Subcutaneous abdominal adipose tissue (tissue), 5 donors: Measurements from ENCODE around the gene SIM1.
"Not testable (repeated sequence)": the region's sequence is repeated elsewhere in the genome, so short reads cannot be mapped to it uniquely, and the experiment has no call there.

ENCODE experiments used
- H3K27ac ChIP-seq: one replicate; pipeline ENCODE4 v1.7.0; 2013; ENCODE audit warnings: low read depth, mild to moderate bottlenecking, inconsistent platforms, low read length, moderate library complexity
- H3K27me3 ChIP-seq, 5 donors: one replicate each; pipeline ENCODE4 v1.7.0; 2013; ENCODE audit warnings: low read length in 5 of 5, inconsistent platforms in 1 of 5; ENCODE audit not compliant: control insufficient read depth in 5 of 5, insufficient read depth in 4 of 5
- H3K36me3 ChIP-seq, 5 donors: one replicate each; pipeline ENCODE4 v1.7.0; 2013; ENCODE audit warnings: low read length in 5 of 5; ENCODE audit not compliant: control insufficient read depth in 5 of 5, insufficient read depth in 5 of 5
- H3K4me1 ChIP-seq, 5 donors: one replicate each; pipeline ENCODE4 v1.7.0; 2013; ENCODE audit warnings: low read length in 5 of 5, mild to moderate bottlenecking in 3 of 5, moderate library complexity in 1 of 5; ENCODE audit not compliant: control insufficient read depth in 5 of 5, insufficient read depth in 5 of 5
- H3K4me3 ChIP-seq, 5 donors: one replicate each; pipeline ENCODE4 v1.7.0; 2013; ENCODE audit warnings: low read length in 5 of 5, low read depth in 1 of 5
- H3K9ac ChIP-seq, 5 donors: one replicate each; pipeline ENCODE4 v1.7.0; 2013; ENCODE audit warnings: low read length in 5 of 5, mild to moderate bottlenecking in 4 of 5, moderate library complexity in 3 of 5
- H3K9me3 ChIP-seq, 5 donors: one replicate each; pipeline ENCODE4 v1.7.0; 2013; ENCODE audit warnings: low read length in 5 of 5; ENCODE audit not compliant: control insufficient read depth in 5 of 5
- donor health status: healthy.
- donor health status: healthy.
- donor health status: healthy.
- donor health status: healthy.
- donor health status: healthy.

SIM1 gene

DNA sequence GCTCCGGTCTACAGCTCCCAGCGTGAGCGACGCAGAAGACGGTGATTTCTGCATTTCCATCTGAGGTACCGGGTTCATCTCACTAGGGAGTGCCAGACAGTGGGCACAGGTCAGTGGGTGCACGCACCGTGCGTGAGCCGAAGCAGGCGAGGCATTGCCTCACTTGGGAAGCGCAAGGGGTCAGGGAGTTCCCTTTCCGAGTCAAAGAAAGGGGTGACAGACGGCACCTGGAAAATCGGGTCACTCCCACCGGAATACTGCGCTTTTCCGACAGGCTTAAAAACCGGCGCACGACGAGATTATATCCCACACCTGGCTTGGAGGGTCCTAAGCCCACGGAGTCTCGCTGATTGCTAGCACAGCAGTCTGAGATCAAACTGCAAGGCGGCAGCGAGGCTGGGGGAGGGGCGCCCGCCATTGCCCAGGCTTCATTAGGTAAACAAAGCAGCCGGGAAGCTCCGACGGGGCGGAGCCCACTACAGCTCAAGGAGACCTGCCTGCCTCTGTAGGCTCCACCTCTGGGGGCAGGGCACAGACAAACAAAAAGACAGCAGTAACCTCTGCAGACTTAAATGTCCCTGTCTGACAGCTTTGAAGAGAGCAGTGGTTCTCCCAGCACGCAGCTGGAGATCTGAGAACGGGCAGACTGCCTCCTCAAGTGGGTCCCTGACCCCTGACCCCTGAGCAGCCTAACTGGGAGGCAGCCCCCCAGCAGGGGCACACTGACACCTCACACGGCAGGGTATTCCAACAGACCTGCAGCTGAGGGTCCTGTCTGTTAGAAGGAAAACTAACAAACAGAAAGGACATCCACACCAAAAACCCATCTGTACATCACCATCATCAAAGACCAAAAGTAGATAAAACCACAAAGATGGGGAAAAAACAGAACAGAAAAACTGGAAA lies 109.7 kb downstream of the SIM1 start:
- H3K27ac ChIP-seq, H3K36me3 ChIP-seq, H3K9ac ChIP-seq, H3K27me3 ChIP-seq, H3K4me3 ChIP-seq, H3K4me1 ChIP-seq, H3K9me3 ChIP-seq: not testable (repeated sequence)

DNA sequence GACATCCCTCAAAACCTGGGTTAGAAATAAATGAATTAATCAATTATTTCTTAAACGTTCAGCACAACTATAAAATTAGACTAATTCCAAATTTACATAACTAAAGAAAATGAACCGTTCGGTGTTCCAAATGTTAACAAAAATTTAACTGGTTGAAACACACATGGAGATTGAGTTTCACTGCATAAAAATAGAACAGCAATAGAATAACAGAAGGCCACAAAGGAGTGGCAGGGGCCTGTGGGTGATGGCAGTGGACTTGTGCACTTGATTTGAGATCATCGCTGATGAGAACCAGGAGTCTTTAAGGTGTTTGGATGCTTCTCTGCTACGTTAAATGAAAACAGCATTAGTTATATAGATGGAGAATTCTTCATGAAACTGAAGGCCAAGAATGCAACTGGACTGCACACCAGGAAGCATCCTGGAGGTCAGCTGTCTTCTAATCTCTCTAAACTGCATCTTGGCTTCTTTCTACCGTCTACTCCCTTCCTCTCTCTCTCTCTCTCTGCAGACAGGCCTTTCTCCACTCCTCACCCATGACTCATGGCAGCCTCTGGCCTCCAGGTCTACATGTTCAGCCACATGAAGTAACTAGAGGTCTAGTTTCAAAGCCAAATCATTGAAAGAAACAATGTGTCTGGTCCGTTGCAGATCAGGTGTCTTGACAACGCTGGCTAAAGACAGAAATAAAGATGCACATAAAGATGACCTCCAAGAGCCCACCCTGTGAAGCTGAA lies 111.3 kb downstream of the SIM1 start:
- Histone ChIP-seq H3K9ac (no peak overlapping the region), H3K4me1 (no peaks in the 10 kb centered on the region), H3K9me3 (no peaks in the 10 kb centered on the region), H3K27me3 (no peaks in the 10 kb centered on the region), H3K36me3 (no peaks in the 10 kb centered on the region), H3K4me3 (no peak overlapping the region), H3K27ac (no peak overlapping the region)

DNA sequence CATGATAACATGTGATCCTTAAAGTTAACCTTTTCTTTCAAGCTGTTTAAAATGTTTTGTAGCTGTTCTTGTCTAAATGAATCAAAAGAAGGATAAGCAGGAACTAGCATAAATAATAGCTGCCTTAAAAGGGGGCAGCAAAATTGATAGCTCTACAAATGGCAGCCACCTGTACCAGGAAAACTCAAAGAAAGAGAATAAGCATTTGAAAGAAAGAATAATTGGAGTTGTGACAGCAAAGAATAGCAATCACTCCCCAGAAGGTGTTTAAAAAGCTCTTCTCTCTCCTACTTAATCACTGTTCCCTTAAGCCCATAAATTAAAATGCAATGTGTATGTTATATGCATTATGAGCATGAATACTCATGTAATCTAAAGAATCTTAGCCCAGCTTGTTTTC lies 114.6 kb downstream of the SIM1 start:
- peaks cover 0 to 5% (median 0%) of the 10 kb centered on the region in 5 donors for H3K4me1 ChIP-seq
- no peaks in the 10 kb centered on the region for H3K27me3 ChIP-seq
- H3K4me3 ChIP-seq: no peak overlapping the region
- H3K9ac ChIP-seq: no peak overlapping the region
- no peaks in the 10 kb centered on the region for H3K36me3 ChIP-seq
- no peaks in the 10 kb centered on the region for H3K9me3 ChIP-seq
- H3K27ac ChIP-seq: no peak overlapping the region

DNA sequence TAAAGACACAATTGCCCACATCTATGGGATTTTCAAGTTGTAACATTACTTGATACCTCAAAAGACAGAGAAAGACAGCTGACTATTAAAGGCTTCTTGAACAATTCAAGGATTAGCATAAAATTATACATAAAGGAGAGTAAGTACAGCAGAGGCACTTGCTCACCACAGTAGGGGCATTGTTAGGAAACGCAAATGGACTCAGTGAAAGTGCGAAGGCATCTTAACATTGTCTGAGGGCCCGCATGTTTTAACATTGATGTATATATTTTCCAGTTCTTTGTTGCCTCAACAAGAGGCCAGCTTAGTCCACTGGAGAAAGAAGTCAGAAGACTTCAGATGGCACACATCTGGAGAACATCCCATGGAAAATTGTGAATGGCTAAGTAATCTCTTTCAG lies 115.4 kb downstream of the SIM1 start:
- Histone ChIP-seq H3K4me1 (peaks cover 0 to 5% (median 0%) of the 10 kb centered on the region in 5 donors), H3K27me3 (no peaks in the 10 kb centered on the region), H3K4me3 (no peak overlapping the region), H3K27ac (no peak overlapping the region), H3K36me3 (no peaks in the 10 kb centered on the region), H3K9ac (no peak overlapping the region), H3K9me3 (no peaks in the 10 kb centered on the region)

DNA sequence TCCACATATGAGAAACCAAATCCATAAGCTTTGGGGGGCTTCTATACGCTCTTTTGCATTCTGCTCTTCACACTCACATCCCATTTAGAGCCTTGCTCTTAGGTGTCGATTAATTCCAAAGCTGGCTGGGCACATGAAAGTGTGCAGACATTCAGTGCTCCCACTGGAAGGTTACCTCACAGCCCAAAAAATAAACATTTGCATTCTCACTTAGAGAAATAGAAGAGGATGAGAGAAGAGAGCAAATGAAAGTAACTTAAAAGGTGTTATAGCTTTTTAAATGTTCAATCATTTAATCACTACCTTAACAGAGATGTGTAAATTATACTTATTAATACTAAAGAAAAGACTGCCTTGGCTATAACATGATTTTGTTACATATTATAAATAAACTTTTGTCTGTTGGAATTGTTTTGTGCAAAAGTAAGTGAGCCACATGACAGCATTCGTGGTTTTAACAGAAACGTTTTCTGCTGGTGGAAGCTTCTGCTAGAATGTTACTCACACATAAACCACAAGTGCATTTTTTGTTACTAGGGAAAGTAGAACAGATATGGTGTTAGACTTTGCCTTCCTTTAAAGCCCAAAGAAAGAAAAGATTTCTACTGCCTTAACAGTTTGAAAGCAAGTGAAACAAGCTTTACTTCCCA lies 116.7 kb downstream of the SIM1 start:
- Histone ChIP-seq H3K27me3 (no peaks in the 10 kb centered on the region), H3K36me3 (no peaks in the 10 kb centered on the region), H3K4me1 (peaks cover 0 to 5% (median 0%) of the 10 kb centered on the region in 5 donors), H3K9me3 (no peaks in the 10 kb centered on the region), H3K4me3 (no peak overlapping the region), H3K27ac (no peak overlapping the region), H3K9ac (no peak overlapping the region)

DNA sequence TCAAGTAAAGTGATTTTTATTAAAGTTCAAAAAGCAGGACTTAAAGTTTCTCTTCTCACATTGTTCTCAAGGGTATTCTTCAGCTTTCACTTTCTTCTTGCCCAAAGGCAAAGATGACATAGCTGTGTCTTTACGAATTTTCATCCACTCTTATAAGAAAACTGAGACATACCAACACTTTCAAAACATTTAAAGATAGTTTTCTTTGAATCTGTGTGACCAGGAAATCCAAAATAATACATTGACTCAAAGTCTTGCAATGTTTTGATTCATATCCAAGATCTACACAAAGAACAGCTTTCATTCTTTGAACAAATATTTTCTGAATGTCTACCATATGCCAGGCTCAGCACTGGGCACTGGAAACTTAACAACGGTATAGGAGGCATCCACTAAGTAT lies 117.9 kb downstream of the SIM1 start:
- H3K4me3 ChIP-seq: no peak overlapping the region
- no peaks in the 10 kb centered on the region for H3K36me3 ChIP-seq
- H3K9me3 ChIP-seq: no peaks in the 10 kb centered on the region
- H3K27ac ChIP-seq: no peak overlapping the region
- no peak overlapping the region for H3K9ac ChIP-seq
- H3K4me1 ChIP-seq: peaks cover 0 to 5% (median 0%) of the 10 kb centered on the region in 5 donors
- no peaks in the 10 kb centered on the region for H3K27me3 ChIP-seq

DNA sequence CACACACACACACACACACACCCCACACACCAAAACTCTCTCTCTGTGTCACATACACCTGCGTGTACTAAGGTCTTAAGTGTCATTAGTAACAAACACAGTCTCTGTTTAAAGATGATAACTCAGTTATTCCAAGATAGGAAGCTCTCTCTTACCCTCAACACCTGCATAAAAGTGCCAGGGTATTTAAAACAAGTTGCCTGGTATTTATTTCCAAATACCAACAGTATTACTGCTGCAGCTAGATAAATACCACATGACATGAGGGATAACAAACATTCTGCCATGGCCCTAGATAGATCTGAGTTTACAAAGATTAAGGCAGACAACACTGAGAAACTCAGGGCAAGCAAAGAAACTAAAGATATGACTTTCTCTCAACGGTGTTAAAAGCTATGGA lies 118.5 kb downstream of the SIM1 start:
- no peaks in the 10 kb centered on the region for H3K27me3 ChIP-seq
- H3K27ac ChIP-seq: no peak overlapping the region
- H3K36me3 ChIP-seq: no peaks in the 10 kb centered on the region
- no peak overlapping the region for H3K4me3 ChIP-seq
- H3K4me1 ChIP-seq: peaks cover 0 to 5% (median 0%) of the 10 kb centered on the region in 5 donors
- H3K9me3 ChIP-seq: no peaks in the 10 kb centered on the region
- H3K9ac ChIP-seq: no peak overlapping the region

DNA sequence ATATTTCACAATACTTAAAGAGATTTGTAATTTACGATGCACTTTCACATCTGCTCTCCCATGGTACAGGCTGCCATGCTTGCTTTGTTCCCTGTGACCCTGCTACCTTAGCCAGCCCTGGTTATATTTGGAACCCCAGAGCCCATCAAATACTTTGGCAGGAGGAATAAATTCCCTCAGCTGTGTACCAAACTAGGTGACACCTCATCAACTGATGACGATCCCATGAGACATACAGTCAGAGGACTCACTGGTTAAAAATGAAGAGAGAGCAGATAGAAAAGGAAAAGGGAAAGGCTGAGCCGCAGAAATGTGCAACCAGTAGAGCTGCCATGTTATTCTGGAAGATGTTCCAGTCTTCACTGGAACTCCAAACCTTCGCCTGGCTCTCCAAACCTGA lies 120.0 kb downstream of the SIM1 start:
- no peaks in the 10 kb centered on the region for H3K9me3 ChIP-seq
- peaks cover 0 to 5% (median 0%) of the 10 kb centered on the region in 5 donors for H3K4me1 ChIP-seq

DNA sequence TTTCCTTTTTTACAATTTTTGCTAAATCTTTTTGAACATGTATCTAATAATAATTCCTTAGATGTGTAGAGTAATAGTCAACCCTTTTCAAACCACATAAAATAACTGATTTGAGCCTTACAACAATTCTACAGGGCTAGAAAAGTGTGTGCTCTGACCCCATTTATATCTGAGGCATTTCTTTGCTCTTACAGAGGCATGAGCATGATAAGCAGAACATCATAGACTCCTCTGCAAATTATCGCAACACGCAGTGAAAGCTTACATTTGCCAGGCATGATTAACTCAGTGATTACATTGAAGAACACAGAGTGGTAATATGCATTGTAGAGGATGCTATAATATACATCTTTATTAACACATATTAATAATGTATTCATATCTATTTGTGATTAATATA lies 120.4 kb downstream of the SIM1 start:
- Histone ChIP-seq H3K9ac (no peak overlapping the region), H3K9me3 (no peaks in the 10 kb centered on the region), H3K27me3 (no peaks in the 10 kb centered on the region), H3K36me3 (no peaks in the 10 kb centered on the region), H3K4me1 (peaks cover 0 to 5% (median 0%) of the 10 kb centered on the region in 5 donors), H3K27ac (no peak overlapping the region), H3K4me3 (no peak overlapping the region)

More for the DNA sequence above, 120.0 kb downstream of the SIM1 start:
- Histone ChIP-seq H3K36me3 (no peaks in the 10 kb centered on the region), H3K27ac (no peak overlapping the region), H3K9ac (no peak overlapping the region), H3K4me3 (no peak overlapping the region), H3K27me3 (no peaks in the 10 kb centered on the region)
